ENCODE results near the gene POGLUT3. TPM values are rescaled to one million over a fixed set of nuclear protein-coding genes. Genes with fewer than 3 reads are reported as not detected.

Gene POGLUT3
- total and polyA plus RNA-seq, 9 of the 15 experiments (the other 6 are each of a cell fraction or from before 2014, with no cell fraction given), result 4.6 to 29.7 (median 17.8) TPM

GRCh38 chr11:108497317-108498045, 703 bp downstream of the POGLUT3 start (continued):
- TF ChIP-seq HMGXB4 (CRISPR knock-in tag; IDR thresholded peaks at IDR 0.05) (no peak), CXXC5 (CRISPR knock-in tag; IDR thresholded peaks at IDR 0.05) (peak; percentile 65), EHMT2 (IDR thresholded peaks at IDR 0.05) (no peak), ZNF407 (IDR thresholded peaks at IDR 0.05; ENCODE audit: low read depth) (no peak; the same call in 1 of the 2 replicates), ZNF445 (CRISPR knock-in tag; IDR thresholded peaks at IDR 0.05; ENCODE audit: low read depth) (no peak), GABPB2 (CRISPR knock-in tag; conservative IDR thresholded peaks at IDR 0.05) (no peak), PHF21A (IDR thresholded peaks at IDR 0.05; ENCODE audit: borderline replicate concordance, low read depth) (no peak; the same call in 1 of the 2 replicates), CREBBP (IDR thresholded peaks at IDR 0.05; ENCODE audit: low read depth, low read length) (no peak), ZNF589 (CRISPR knock-in tag; IDR thresholded peaks at IDR 0.05; ENCODE audit: low read depth) (0 out of 2 replicates have a peak, but pooled peaks have one; percentile 29), HEY1 (CRISPR knock-in tag; IDR thresholded peaks at IDR 0.05; ENCODE audit: borderline replicate concordance) (no peak), THAP12 (CRISPR knock-in tag; IDR thresholded peaks at IDR 0.05) (0 out of 2 replicates have a peak, but pooled peaks have one; percentile 13), ZNF274 (IDR thresholded peaks at IDR 0.05; ENCODE audit: borderline replicate concordance, low read depth, low read length) (no peak), JUN (IDR thresholded peaks at IDR 0.05; ENCODE audit: borderline replicate concordance, low read depth, low read length) (peak; percentile 98), JUN (CRISPR knock-in tag; IDR thresholded peaks at IDR 0.05; ENCODE audit: borderline replicate concordance) (peak; percentile 93; the same call in 1 of the 2 replicates), FOSL1 (tag; conservative IDR thresholded peaks at IDR 0.05) (peak; percentile 100)

All from K562 (cell line).